Stimulated activated CD8-positive, alpha-beta memory T cell treated with anti-CD3 and anti-CD28 coated beads, Interleukin-4, amount 100 ng/mL, for 24 hours (primary cell): ENCODE measurements around the gene RALGDS.
"Not testable (repeated sequence)": the region's sequence is repeated elsewhere in the genome, so short reads cannot be mapped to it uniquely, and the experiment has no call there.

Source experiments
- DNase-seq: peaks from one replicate; pipeline ENCODE4 v3.0.0-alpha.2; 2020; ENCODE audit warnings: low read depth

RALGDS gene

DNA sequence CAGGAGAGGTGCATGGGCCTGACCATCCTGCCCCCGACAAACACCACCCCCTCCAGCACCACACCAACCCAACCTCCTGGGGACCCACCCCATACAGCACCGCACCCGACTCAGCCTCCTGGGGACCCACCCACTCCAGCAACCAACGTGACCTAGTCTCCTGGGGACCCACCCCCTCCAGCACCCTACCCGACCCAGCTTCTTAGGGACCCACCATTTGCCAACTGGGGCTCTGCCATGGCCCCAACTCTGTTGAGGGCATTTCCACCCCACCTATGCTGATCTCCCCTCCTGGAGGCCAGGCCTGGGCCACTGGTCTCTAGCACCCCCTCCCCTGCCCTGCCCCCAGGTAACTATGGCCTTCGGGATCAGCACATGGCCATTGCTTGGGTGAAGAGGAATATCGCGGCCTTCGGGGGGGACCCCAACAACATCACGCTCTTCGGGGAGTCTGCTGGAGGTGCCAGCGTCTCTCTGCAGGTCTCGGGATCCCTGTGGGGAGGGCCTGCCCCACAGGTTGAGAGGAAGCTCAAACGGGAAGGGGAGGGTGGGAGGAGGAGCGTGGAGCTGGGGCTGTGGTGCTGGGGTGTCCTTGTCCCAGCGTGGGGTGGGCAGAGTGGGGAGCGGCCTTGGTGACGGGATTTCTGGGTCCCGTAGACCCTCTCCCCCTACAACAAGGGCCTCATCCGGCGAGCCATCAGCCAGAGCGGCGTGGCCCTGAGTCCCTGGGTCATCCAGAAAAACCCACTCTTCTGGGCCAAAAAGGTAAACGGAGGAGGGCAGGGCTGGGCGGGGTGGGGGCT lies 54.7 kb downstream of the RALGDS start:
- no peak for DNase-seq

DNA sequence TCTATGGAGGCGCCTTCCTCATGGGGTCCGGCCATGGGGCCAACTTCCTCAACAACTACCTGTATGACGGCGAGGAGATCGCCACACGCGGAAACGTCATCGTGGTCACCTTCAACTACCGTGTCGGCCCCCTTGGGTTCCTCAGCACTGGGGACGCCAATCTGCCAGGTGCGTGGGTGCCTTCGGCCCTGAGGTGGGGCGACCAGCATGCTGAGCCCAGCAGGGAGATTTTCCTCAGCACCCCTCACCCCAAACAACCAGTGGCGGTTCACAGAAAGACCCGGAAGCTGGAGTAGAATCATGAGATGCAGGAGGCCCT lies 56.0 kb downstream of the RALGDS start:
- DNase-seq, result no peak

GRCh38 chr9:133064241-133065069 lies 56.6 kb downstream of the RALGDS start:
- no peak for DNase-seq

DNA sequence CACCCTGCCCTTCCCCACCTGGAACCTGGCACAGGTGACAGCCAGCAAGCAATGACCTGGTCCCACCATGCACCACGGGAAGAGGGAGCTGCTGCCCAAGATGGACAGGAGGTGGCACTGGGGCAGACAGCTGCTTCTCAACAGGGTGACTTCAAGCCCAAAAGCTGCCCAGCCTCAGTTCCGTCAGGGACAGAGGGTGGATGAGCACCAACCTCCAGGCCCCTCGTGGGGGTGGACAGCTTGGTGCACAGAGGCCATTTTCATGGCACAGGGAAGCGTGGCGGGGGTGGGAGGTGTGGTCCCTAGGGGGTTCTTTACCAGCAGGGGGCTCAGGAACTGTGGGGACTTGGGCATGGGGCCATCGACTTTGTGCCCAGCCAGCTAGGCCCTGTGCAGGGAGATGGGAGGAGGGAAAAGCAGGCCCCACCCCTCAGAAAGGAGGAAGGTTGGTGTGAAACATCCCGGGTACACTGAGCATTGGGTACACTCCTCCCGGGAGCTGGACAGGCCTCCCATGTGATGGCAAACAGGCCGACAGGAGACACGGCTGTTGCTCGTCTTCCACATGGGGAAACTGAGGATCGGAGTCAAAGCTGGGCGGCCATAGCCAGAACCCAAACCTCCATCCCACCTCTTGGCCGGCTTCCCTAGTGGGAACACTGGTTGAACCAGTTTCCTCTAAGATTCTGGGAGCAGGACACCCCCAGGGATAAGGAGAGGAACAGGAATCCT lies 57.4 kb downstream of the RALGDS start:
- DNase-seq, result no peak

GRCh38 chr9:133063159-133063499 lies 57.9 kb downstream of the RALGDS start:
- DNase-seq, result no peak

- not testable (repeated sequence) for DNase-seq
Measured at GRCh38 chr9:133062569-133062968, 58.5 kb downstream of the RALGDS start.

- DNase-seq, result not testable (repeated sequence)
Measured at GRCh38 chr9:133061764-133062145, 59.3 kb downstream of the RALGDS start, which contains the start of gene CEL. TSS of gene CEL (plus strand) at chr9:133061981. CDS start at chr9:133062003, 22 bp downstream.

DNA sequence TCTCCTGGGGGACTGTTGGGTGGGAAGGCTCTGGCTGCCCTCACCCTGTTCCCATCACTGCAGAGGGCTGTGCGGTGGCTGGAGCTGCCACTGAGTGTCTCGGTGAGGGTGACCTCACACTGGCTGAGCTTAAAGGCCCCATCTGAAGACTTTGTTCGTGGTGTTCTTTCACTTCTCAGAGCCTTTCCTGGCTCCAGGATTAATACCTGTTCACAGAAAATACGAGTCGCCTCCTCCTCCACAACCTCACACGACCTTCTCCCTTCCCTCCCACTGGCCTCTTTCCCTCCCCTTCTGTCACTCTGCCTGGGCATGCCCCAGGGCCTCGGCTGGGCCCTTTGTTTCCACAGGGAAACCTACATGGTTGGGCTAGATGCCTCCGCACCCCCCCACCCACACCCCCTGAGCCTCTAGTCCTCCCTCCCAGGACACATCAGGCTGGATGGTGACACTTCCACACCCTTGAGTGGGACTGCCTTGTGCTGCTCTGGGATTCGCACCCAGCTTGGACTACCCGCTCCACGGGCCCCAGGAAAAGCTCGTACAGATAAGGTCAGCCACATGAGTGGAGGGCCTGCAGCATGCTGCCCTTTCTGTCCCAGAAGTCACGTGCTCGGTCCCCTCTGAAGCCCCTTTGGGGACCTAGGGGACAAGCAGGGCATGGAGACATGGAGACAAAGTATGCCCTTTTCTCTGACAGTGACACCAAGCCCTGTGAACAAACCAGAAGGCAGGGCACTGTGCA lies 59.8 kb downstream of the RALGDS start:
- not testable (repeated sequence) for DNase-seq

DNA sequence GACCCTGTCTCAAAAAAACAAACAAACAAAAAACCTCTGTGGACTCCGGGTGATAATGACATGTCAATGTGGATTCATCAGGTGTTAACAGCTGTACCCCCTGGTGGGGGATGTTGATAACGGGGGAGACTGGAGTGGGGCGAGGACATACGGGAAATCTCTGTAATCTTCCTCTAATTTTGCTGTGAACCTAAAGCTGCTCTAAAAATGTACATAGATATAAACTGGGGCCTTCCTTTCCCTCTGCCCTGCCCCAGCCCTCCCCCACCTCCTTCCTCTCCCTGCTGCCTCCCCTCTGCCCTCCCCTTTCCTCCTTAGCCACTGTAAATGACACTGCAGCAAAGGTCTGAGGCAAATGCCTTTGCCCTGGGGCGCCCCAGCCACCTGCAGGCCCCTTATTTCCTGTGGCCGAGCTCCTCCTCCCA lies 60.6 kb downstream of the RALGDS start:
- no peak for DNase-seq

- no peak for DNase-seq
Measured at GRCh38 chr9:133059623-133060022, 61.4 kb downstream of the RALGDS start.

- no peak for DNase-seq
Measured at GRCh38 chr9:133058550-133059320, 62.3 kb downstream of the RALGDS start.

- DNase-seq, result no peak
Measured at GRCh38 chr9:133058071-133058470, 63.0 kb downstream of the RALGDS start.

- no peak for DNase-seq
Measured at GRCh38 chr9:133057553-133057952, 63.5 kb downstream of the RALGDS start.

- DNase-seq, result no peak
Measured at GRCh38 chr9:133057006-133057405, 64.0 kb downstream of the RALGDS start.

DNA sequence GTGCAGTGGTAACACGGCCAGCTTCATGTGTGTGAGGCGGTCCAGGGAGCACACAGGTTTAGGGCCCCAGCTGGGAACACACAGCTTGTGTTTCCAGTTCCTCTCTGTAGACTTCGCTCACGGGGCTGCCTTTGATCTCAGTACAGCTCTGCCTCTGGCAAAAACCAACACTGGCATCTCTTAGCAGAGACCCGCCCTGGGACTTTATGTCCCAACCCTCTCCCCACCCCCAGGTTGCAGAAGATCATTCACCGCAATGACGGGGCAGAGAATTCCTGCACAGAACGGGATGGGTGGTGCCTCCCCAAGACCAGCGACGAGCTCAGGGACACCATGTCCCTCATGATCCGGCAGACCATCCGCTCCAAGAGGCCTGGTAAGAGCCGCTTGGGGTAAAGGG lies 64.5 kb downstream of the RALGDS start:
- no peak for DNase-seq

GRCh38 chr9:133055788-133056420 lies 65.1 kb downstream of the RALGDS start:
- no peak for DNase-seq

DNA sequence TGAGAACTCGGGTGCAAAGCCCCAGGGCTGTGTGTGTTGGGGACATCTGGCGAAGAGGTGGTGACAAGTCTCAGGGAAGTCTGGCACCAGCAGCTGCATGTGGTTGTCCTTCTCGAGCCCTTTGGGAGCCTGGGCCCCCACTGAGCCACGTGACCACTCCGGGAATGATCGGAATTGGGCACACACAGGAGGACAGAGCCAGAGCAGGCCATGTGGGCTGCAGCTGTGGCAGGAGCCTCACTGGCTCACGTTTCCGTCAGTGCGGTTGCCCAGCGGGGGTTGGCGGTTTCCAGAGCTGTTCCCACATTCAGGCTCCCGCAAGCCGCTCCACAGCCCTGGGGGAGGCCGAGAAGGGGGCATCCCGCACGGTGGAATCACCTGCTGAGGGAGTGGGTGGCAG lies 66.1 kb downstream of the RALGDS start:
- no peak for DNase-seq

DNA sequence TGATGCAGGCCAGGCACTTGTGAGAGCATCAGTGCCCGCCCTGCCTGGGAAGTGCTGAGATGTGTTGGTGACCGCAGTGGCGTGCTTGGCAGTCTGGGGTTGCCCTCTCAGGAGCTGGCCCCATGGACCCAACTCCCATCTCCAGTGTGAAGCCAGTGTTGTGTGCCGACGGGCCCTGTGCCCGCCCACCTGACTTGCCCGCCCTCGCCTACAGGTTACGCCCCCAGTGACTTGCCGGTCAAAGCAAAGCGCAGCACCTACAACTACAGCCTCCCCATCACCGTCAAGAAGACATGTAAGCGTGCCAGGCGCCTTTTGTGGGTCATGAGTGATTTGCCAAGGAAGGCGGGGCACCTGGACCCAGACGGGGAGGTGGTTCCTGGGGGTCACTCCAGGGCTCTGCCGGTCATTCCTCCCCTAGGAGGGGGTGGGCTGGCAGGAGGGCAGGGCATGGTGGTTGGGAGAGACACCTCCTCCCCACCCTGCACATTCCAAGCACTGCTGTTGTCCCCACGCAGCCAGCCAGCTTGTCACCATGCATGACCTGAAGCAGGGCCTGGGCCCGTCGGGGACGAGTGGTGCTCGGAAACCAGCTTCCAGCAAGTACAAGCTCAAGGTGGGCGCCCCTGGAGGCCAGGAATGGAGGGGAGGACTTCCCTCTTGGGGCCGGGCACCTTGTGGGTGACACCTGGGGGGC lies 66.7 kb downstream of the RALGDS start:
- DNase-seq, result no peak

DNA sequence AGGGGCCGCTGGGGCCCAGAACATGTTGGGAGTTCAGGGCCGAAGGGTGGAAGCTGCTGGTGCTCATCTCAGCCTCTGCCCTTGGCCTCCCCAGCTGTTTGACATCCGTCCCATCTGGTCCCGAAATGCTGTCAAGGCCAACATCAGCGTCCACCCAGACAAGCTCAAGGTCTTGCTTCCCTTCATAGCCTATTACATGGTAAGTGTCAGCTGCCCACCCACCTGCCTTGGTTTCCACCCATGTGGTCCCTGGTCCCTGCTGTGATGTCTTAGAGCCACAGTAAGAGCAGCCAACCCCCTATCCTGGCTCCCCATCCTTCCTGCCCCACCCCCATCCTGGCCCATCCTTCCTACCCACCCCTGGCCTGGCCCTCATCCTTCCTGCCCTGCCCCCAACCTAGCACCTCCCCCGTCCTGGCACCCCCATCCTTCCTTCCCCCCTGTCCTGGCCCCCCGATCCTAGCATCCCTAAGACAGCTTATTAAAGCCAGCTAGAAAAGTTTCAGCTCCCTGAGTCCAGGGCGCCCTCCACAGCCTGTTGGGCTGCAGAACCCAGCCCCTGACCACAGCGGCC lies 69.0 kb downstream of the RALGDS start:
- no peak for DNase-seq
